CD4-positive, alpha-beta T cell treated with Interleukin-6 at 100 ng/mL for 8 hours (primary cell): Measurements from ENCODE around the gene TMEM176B.

ENCODE experiments used
- DNase-seq: peaks from one replicate; pipeline ENCODE4 v3.0.0-alpha.2; 2020; ENCODE audit warnings: mixed read lengths, low spot score

Gene TMEM176B

DNA sequence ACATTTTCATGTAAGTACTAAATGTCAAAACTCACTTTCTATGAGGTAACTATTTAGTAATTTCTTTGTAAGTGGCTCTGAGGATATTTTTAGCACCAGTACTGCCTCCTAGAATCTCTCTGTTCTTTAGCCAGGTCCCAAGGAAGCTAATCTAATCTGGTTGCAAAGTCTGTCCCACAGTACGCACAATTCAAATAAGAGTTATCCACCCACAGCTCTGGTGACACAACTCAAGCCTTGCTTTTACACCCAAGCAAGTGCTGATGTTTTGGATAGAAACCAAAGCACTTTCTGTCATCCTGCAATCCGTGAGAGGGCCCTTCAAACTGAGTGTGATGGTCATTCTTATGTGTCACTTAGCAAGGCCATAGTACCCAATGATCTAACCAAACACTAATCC is 48.5 kb downstream of the TMEM176B start:
- DNase-seq = no peak

DNA sequence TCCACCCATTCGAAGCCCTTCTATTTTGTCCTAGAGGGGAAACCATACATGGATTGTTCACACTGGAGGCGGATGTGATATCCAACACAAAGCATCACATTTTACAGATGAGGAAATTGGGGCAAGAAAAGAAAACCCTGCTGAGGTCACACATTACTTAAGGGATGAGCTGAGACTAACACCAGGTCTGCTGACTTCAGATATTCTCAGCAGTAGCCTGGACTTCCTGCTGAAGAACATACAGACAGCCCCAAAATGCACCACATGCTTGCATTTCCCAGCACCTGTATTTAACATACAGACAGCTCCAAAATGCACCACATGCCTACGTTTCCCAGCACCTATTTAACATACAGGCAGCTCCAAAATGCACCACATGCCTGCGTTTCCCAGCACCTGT is 51.8 kb downstream of the TMEM176B start:
- peak; percentile 56 for DNase-seq

DNA sequence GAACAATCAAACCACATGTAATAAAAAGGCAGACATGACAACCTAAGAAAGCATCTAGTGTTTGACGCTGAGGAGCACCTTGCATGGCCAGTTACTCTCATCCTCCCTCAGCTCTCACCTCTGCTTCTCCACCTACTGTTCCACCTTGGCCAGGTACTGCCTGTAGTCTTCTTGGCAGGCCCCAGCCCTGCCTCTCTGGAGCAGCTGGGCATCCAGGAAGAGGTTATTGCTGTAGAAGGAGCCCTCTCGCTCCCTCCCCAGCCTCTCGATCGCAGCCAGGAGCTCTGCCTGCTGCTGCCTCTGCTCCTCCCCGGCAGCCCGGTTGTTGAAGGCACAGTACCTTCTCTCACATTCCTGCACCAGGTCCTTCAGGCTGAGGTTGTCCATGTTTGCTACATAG is 53.2 kb downstream of the TMEM176B start:
- peak; percentile 34 for DNase-seq

DNA sequence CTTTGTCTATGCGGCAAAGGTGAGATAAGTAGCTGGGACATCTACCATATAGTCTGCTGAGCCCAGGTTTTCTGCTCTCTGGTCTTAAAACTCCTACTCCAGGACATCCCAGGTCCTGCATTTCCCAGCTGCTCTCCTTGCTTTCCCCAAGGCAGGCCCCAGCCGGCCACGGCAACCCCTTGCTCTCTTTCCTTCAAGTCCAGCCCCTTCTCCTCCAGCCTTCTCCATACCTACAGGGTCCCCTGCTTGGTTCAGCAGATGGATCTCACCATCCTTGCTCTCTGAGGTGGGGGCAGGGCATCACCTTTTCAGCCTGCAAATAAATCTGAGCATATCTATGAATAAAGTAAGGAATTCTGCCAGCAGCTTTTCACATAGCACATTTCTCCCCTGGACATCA is 54.3 kb downstream of the TMEM176B start:
- no peak for DNase-seq

DNA sequence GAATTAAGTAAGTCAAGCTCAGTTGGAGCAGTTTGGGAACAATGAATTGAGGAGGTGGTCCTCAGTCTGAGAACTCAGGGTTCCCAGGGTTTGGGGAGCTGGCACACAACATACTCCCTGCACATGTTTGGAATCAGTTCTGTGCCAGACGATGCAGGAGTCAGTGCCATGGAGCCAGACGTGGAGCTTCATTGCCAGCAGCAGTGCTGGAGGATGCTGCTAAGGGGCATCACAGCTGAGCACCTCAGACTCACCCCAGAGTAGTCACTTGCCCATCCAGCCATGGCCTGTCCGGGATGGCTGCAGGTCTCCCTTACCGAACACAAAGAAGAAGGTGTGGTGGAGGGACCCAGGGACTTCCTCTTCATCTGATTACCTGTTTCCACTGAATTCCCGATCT is 55.1 kb downstream of the TMEM176B start:
- DNase-seq = no peak

DNA sequence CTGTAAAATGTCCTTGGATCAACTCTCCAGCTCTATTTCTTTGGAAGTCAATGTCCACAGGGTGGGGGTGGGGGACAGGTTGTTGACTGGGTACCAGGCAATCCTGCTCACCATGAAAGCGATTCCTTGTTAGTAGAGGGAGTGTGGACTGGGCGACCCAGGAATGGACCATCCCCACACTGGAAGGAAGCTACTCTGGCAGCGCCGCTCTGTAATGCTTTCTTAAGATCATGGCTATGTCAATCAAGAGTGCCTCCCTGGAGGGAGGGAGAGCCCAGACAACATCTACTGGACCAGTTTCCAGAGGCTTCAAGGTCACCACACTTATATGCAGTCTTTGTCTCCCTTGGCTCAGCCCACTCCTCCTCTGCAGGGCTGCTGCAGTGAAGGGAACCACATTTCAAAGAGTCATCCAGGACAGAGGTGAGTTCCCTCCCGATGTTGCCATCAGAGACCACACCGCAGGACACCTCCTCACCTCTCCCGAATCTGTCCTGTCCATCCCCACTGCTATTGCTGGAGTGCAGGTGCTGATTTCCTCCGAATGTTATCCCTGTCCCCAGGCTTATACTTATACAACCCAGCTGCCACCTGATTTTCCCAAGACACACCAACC is 56.0 kb downstream of the TMEM176B start:
- no peak for DNase-seq

DNA sequence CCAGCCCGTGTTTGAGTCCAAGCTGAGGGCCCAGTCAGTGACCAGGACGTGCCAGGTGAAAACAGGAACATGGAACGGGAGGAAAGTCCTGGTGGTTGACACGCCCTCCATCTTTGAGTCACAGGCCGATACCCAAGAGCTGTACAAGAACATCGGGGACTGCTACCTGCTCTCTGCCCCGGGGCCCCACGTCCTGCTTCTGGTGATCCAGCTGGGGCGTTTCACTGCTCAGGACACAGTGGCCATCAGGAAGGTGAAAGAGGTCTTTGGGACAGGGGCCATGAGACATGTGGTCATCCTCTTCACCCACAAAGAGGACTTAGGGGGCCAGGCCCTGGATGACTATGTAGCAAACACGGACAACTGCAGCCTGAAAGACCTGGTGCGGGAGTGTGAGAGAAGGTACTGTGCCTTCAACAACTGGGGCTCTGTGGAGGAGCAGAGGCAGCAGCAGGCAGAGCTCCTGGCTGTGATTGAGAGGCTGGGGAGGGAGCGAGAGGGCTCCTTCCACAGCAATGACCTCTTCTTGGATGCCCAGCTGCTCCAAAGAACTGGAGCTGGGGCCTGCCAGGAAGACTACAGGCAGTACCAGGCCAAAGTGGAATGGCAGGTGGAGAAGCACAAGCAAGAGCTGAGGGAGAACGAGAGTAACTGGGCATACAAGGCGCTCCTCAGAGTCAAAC is 57.7 kb downstream of the TMEM176B start:
- DNase-seq = no peak
